Neural progenitor cell (in vitro differentiated cells): Measurements from ENCODE around the gene MPPE1. TPM values are rescaled to one million over a fixed set of nuclear protein-coding genes. Genes with fewer than 3 reads are reported as not detected.

Experiments
- DNase-seq: peaks from one replicate; pipeline ENCODE4 v3.0.0-alpha.2; 2016; ENCODE audit warnings: low spot score
- H2AFZ ChIP-seq: fragments of 200-600 bp; sonication (generic); replicated peaks from 2 replicates; pipeline ENCODE4 v1.6.1; 2016; ENCODE audit warnings: antibody characterized with exemption
- H3F3A ChIP-seq: fragments of 200-600 bp; sonication (generic); 2 replicates; pipeline ENCODE4 v1.6.1; 2016; ENCODE audit warnings: antibody characterized with exemption, low read depth
- H3K27ac ChIP-seq: fragments of 200-600 bp; sonication (generic); 2 replicates; pipeline ENCODE4 v1.5.1; 2016; ENCODE audit warnings: mild to moderate bottlenecking
- H3K27me3 ChIP-seq: fragments of 200-600 bp; sonication (generic); 2 replicates; pipeline ENCODE4 v1.6.1; 2016; ENCODE audit warnings: mild to moderate bottlenecking, moderate library complexity
- H3K36me3 ChIP-seq: fragments of 200-600 bp; sonication (generic); 2 replicates; pipeline ENCODE4 v1.5.1; 2016
- H3K4me1 ChIP-seq: fragments of 200-600 bp; sonication (generic); 2 replicates; pipeline ENCODE4 v1.6.1; 2016; ENCODE audit warnings: mixed run types
- H3K4me2 ChIP-seq: fragments of 200-600 bp; sonication (generic); 2 replicates; pipeline ENCODE4 v1.6.1; 2016
- H3K4me3 ChIP-seq: fragments of 200-600 bp; sonication (generic); 2 replicates; pipeline ENCODE4 v1.5.1; 2016
- H3K79me2 ChIP-seq: fragments of 200-600 bp; sonication (generic); 2 replicates; pipeline ENCODE4 v1.6.1; 2016; ENCODE audit warnings: low read depth
- H3K9ac ChIP-seq: fragments of 200-600 bp; sonication (generic); 2 replicates; pipeline ENCODE4 v1.6.1; 2016
- H3K9me3 ChIP-seq: fragments of 200-600 bp; sonication (generic); 2 replicates; pipeline ENCODE4 v1.5.1; 2016; ENCODE audit warnings: low read depth
- H4K20me1 ChIP-seq: fragments of 200-600 bp; sonication (generic); 2 replicates; pipeline ENCODE4 v1.6.1; 2016; ENCODE audit warnings: low read depth
- H3K27ac Mint-ChIP-seq: 3 replicates; pipeline ENCODE4 v1.8.0; 2021; ENCODE audit warnings: mixed read lengths
- H3K27me3 Mint-ChIP-seq: 2 replicates; pipeline ENCODE4 v1.8.0; 2022; ENCODE audit warnings: low read depth, mild to moderate bottlenecking, inconsistent platforms, moderate library complexity, mixed read lengths; ENCODE audit not compliant: insufficient read depth
- H3K36me3 Mint-ChIP-seq: 3 replicates; pipeline ENCODE4 v1.8.0; 2021; ENCODE audit warnings: mixed read lengths
- H3K4me1 Mint-ChIP-seq: 3 replicates; pipeline ENCODE4 v1.8.0; 2021; ENCODE audit warnings: mixed read lengths
- H3K4me3 Mint-ChIP-seq: 3 replicates; pipeline ENCODE4 v1.8.0; 2021; ENCODE audit warnings: mild to moderate bottlenecking, moderate library complexity, mixed read lengths
- H3K9me3 Mint-ChIP-seq: 3 replicates; pipeline ENCODE4 v1.8.0; 2020; ENCODE audit warnings: mixed read lengths
- EZH2 ChIP-seq: fragments of 200-600 bp; sonication (generic); IDR thresholded peaks from 2 replicates; pipeline ENCODE4 v1.6.1; 2017; ENCODE audit warnings: antibody characterized with exemption, mild to moderate bottlenecking, moderate library complexity
- EZH2phosphoT487 ChIP-seq: fragments of 200-600 bp; sonication (generic); IDR thresholded peaks from 2 replicates; pipeline ENCODE4 v1.6.1; 2017; ENCODE audit warnings: antibody characterized with exemption
- total RNA-seq: library from RNA; depleted of rRNA; stranded (reverse); fragments of >200 nt; gene quantifications from 2 replicates; pipeline ENCODE4 v1.2.3, GENCODE V29; 2015; ENCODE audit warnings: low replicate concordance
- TF ChIP-seq, protein P1 (sequence below): fragments of 200-600 bp; sonication (generic); IDR thresholded peaks from 2 replicates; pipeline ENCODE4 v1.5.1; 2017; ENCODE audit warnings: antibody characterized with exemption, mild to moderate bottlenecking

MPPE1 gene
- total RNA-seq, 1 donor from 2014 or later: 17.3 TPM

DNA sequence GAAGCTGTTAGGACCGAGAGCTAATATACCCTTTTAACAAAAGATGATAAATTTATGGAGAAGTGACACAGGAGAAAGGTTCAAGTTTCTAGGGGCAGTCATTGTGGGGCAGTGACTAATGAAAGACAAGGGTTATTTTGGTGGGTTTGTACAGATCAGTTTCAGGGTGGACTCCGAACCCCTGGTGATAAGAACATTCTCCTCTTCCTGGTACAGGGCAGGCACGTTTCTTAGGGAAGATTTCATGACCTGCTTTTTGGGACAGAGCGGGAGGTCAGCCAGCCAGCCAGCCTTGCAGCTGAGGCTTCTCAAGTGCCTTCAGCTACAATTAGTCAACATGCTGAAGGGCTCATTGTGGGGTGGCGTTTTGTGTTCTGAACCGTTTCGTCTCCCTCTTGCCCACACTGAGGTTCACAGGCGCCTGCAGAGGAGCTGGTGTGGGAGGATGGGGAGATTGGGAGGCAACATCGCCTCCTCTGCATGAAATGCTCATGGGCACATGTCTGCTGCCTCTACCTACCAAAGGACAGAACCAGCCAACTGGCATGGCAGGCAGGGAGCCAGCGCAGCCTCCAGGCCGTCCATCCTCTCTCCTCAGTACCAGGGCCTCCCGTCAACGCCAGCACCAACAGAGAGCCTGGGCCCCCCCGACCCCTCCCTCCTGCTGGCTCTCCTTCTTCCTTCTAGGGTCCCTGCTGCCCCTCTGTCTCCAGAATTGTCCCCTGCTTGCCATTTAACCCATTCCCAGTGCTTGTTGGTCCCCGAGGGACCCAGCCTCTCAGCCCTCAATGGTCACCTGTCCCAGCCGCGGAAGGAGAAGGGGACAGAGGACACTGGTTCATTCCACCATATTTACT lies 47.3 kb downstream of the MPPE1 start:
- DNase-seq: no peak
- H3K9me3 ChIP-seq: no peaks in the 10 kb centered on the region
- H3K27ac Mint-ChIP-seq: no peak overlapping the region

DNA sequence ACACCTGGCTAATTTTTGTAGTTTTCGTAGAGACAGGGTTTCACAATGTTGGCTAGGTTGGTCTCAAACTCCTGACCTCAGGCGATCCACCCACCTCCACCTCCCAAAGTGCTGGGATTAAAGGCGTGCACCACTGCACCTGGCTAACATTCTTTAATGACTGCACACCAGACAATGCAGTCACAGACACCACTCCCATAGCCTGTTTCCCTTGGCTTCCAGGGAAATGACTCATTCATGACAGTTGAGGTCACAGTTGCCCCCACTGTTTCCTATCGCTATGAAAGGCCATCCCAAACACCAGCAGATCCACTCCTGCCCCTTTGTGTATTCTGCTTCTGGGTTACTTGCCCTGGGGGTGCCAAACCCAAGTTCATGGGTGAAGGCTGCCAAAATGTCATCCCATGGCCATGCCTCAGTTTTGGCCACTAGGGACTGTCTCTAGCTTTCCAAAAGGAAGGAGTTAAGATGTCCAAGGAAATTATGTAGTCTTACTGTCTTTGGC lies 48.2 kb downstream of the MPPE1 start:
- no peak overlapping the region for H3K4me3 Mint-ChIP-seq
- no peak for DNase-seq
- H3K27me3 ChIP-seq: no peaks in the 10 kb centered on the region

More for the DNA sequence above, 47.3 kb downstream of the MPPE1 start:
- H3K4me2 ChIP-seq: no peak overlapping the region
- H2AFZ ChIP-seq: no peak overlapping the region
- no peak for TF ChIP-seq EZH2phosphoT487
- TF ChIP-seq, protein P1, sequence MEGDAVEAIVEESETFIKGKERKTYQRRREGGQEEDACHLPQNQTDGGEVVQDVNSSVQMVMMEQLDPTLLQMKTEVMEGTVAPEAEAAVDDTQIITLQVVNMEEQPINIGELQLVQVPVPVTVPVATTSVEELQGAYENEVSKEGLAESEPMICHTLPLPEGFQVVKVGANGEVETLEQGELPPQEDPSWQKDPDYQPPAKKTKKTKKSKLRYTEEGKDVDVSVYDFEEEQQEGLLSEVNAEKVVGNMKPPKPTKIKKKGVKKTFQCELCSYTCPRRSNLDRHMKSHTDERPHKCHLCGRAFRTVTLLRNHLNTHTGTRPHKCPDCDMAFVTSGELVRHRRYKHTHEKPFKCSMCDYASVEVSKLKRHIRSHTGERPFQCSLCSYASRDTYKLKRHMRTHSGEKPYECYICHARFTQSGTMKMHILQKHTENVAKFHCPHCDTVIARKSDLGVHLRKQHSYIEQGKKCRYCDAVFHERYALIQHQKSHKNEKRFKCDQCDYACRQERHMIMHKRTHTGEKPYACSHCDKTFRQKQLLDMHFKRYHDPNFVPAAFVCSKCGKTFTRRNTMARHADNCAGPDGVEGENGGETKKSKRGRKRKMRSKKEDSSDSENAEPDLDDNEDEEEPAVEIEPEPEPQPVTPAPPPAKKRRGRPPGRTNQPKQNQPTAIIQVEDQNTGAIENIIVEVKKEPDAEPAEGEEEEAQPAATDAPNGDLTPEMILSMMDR: no peak
- TF ChIP-seq EZH2: no peak
- peaks cover 11% of the 10 kb centered on the region for H3K4me1 ChIP-seq
- Mint-ChIP-seq H3K4me3 (no peak overlapping the region), H3K27me3 (peaks cover 6% of the 10 kb centered on the region), H3K9me3 (no peaks in the 10 kb centered on the region), H3K36me3 (peaks cover 2% of the 10 kb centered on the region), H3K4me1 (peaks cover 26% of the 10 kb centered on the region)
- H3K27ac ChIP-seq: no peak overlapping the region
- no peak overlapping the region for H3K9ac ChIP-seq
- H3F3A ChIP-seq: peaks cover 5% of the 10 kb centered on the region
- no peaks in the 10 kb centered on the region for H3K27me3 ChIP-seq
- H3K36me3 ChIP-seq: no peaks in the 10 kb centered on the region
- no peaks in the 10 kb centered on the region for H3K79me2 ChIP-seq
- H4K20me1 ChIP-seq: no peaks in the 10 kb centered on the region
- H3K4me3 ChIP-seq: no peak overlapping the region

DNA sequence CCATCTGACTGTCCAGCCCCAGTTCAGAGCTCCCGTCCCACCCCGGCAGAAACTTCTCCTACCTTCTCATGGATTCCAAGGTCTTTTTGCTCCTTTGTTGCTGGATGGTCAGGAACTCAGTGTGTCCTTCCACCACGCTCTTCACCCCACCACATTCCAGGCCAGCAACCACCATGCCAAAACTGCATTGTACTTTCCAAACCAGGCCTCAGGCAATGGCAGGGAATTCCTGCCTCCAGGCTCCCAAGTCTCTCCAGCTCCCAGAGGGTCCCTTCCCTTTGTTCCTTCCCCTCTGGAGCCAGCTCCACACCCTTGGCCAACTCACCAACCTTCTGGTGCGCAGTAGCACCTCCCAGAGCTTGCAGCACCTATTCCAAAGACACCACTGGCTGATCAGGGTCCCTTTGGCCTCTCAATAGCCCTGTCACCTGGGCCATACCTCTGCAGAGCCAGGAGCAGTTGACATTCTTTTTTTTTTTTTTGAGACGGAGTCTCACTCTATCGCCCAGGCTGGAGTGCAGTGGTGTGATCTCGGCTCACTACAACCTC lies 48.8 kb downstream of the MPPE1 start:
- Mint-ChIP-seq H3K9me3 (no peaks in the 10 kb centered on the region), H3K4me1 (peaks cover 26% of the 10 kb centered on the region), H3K4me3 (no peak overlapping the region), H3K27me3 (peaks cover 6% of the 10 kb centered on the region), H3K27ac (peak overlapping the region; percentile 66), H3K36me3 (no peaks in the 10 kb centered on the region)
- Histone ChIP-seq H4K20me1 (no peaks in the 10 kb centered on the region), H3K4me2 (no peak overlapping the region), H3K36me3 (no peaks in the 10 kb centered on the region), H3K79me2 (peaks cover 5% of the 10 kb centered on the region), H3K27ac (no peak overlapping the region), H3K9ac (no peak overlapping the region), H3F3A (peaks cover 10% of the 10 kb centered on the region), H3K27me3 (no peaks in the 10 kb centered on the region), H2AFZ (no peak overlapping the region), H3K9me3 (no peaks in the 10 kb centered on the region), H3K4me3 (no peak overlapping the region), H3K4me1 (peaks cover 11% of the 10 kb centered on the region)
- no peak for DNase-seq
- TF ChIP-seq, protein P1: no peak
- TF ChIP-seq EZH2phosphoT487 (no peak), EZH2 (no peak)

More for the DNA sequence above, 48.2 kb downstream of the MPPE1 start:
- Histone ChIP-seq H3K9me3 (no peaks in the 10 kb centered on the region), H4K20me1 (no peaks in the 10 kb centered on the region), H3K4me3 (no peak overlapping the region), H3K9ac (no peak overlapping the region), H2AFZ (no peak overlapping the region), H3K4me2 (no peak overlapping the region), H3F3A (peaks cover 6% of the 10 kb centered on the region), H3K4me1 (peaks cover 11% of the 10 kb centered on the region), H3K27ac (no peak overlapping the region), H3K79me2 (no peaks in the 10 kb centered on the region), H3K36me3 (no peaks in the 10 kb centered on the region)
- H3K27ac Mint-ChIP-seq: no peak overlapping the region
- H3K27me3 Mint-ChIP-seq: peaks cover 6% of the 10 kb centered on the region
- TF ChIP-seq, protein P1: no peak
- TF ChIP-seq EZH2phosphoT487 (no peak), EZH2 (no peak)
- no peaks in the 10 kb centered on the region for H3K36me3 Mint-ChIP-seq
- peaks cover 26% of the 10 kb centered on the region for H3K4me1 Mint-ChIP-seq
- H3K9me3 Mint-ChIP-seq: no peaks in the 10 kb centered on the region
